Measurements from ENCODE around the gene FGF14.

DNA sequence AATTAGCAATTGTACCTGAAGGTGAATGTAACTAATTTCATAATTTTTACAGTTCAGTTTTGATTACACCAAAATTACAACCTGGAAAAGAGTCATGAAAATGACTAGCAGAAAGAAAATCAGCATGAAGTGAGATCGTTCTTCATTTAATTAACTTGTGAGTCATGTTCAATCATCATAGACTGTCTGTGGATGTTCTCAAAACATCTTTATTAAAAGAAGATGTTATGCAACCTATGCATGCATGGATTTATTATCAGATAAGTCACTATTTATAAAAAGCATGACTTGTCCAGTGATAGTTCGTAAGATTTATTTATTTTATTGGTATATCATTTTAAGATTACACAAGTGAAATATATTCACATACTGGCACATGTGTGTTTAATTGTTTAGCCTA, 703.4 kb downstream of the FGF14 start:
- TF ChIP-seq, protein P1, sequence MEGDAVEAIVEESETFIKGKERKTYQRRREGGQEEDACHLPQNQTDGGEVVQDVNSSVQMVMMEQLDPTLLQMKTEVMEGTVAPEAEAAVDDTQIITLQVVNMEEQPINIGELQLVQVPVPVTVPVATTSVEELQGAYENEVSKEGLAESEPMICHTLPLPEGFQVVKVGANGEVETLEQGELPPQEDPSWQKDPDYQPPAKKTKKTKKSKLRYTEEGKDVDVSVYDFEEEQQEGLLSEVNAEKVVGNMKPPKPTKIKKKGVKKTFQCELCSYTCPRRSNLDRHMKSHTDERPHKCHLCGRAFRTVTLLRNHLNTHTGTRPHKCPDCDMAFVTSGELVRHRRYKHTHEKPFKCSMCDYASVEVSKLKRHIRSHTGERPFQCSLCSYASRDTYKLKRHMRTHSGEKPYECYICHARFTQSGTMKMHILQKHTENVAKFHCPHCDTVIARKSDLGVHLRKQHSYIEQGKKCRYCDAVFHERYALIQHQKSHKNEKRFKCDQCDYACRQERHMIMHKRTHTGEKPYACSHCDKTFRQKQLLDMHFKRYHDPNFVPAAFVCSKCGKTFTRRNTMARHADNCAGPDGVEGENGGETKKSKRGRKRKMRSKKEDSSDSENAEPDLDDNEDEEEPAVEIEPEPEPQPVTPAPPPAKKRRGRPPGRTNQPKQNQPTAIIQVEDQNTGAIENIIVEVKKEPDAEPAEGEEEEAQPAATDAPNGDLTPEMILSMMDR (IDR thresholded peaks at IDR 0.05; ENCODE audit: insufficient read depth, low read length, poor library complexity, severe bottlenecking), result no peak
- no peak for TF ChIP-seq EZH2phosphoT487 (conservative IDR thresholded peaks at IDR 0.05; ENCODE audit: low read length)
